Type B pancreatic cell (in vitro differentiated cells): ENCODE data around the gene IFT80. TPM values are rescaled to one million over a fixed set of nuclear protein-coding genes. Genes with fewer than 3 reads are reported as not detected.

Experiments
- DNase-seq: peaks from one replicate; pipeline ENCODE4 v3.0.0; 2021; ENCODE audit warnings: mixed read lengths; ENCODE audit not compliant: unreplicated experiment; ENCODE audit errors: extremely low spot score
- H3K27ac Mint-ChIP-seq: 2 replicates; pipeline ENCODE4 v1.8.0; 2021; ENCODE audit warnings: mild to moderate bottlenecking, mixed read lengths
- H3K27me3 Mint-ChIP-seq: 2 replicates; pipeline ENCODE4 v1.8.0; 2021; ENCODE audit warnings: mixed read lengths
- H3K36me3 Mint-ChIP-seq: 2 replicates; pipeline ENCODE4 v1.8.0; 2021; ENCODE audit warnings: mixed read lengths
- H3K4me1 Mint-ChIP-seq: one replicate; pipeline ENCODE4 v1.8.0; 2021; ENCODE audit warnings: mixed read lengths; ENCODE audit not compliant: unreplicated experiment
- H3K4me3 Mint-ChIP-seq: 2 replicates; pipeline ENCODE4 v1.8.0; 2021; ENCODE audit warnings: mild to moderate bottlenecking, mixed read lengths
- H3K9me3 Mint-ChIP-seq: 2 replicates; pipeline ENCODE4 v1.8.0; 2021; ENCODE audit warnings: mixed read lengths
- CTCF ChIP-seq: fragments of 200-600 bp; sonication (generic); conservative IDR thresholded peaks from 2 replicates; pipeline ENCODE4 v1.5.0; 2021; ENCODE audit warnings: antibody characterized with exemption, mild to moderate bottlenecking
- microRNA-seq: library from miRNA; unstranded; fragments of <30 nt; microRNA quantifications from one replicate; pipeline ENCODE4, GENCODE V29; 2020
- total RNA-seq: library from RNA; stranded (reverse); gene quantifications from 2 replicates; pipeline ENCODE4 v1.2.1, GENCODE V29; 2021; ENCODE audit warnings: low replicate concordance

The IFT80 gene
- total RNA-seq, 1 donor from 2014 or later = 40.8 TPM

DNA sequence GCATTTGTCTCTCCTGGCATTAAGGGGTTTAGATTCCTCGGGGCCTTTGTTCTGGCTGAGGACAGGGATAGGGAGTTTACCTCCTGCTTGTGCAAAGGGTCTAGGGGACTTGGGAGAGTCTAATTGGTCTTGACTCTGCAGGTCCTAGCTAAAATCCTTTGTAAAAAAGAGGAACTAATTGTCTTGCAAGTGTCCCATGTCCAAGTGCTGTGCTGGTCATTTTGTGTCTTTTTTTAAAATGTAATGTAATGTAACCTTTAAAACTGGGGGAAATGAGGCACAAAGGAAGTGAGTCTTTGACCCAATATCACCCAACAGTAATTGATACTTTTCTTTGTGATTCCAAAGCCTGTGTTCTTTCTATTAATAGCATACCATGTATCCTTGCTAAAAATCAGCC is 188.7 kb downstream of the IFT80 start:
- Mint-ChIP-seq H3K27me3 (peaks cover 3% of the 10 kb centered on the region), H3K4me1 (no peaks in the 10 kb centered on the region), H3K27ac (peak overlapping the region; percentile 38), H3K4me3 (no peak overlapping the region), H3K9me3 (no peaks in the 10 kb centered on the region), H3K36me3 (no peaks in the 10 kb centered on the region)
- TF ChIP-seq CTCF = no peak
- no peak for DNase-seq

Small RNAs within 50 kb of the gene (microRNA-seq; reads per million reads assigned to microRNA genes)
- gene MIR15B (426 reads per million, percentile 76 among the genes with 10 or more reads in this experiment), gene MIR16-2 (277 reads per million, percentile 71 among the genes with 10 or more reads in this experiment)

Other genes with a start within 250 kb of the IFT80 start
- 2.6 and 2.8 TPM in 2 replicates for gene C3orf80, start 173.8 kb downstream of the IFT80 start, total RNA-seq
- gene SMC4, start 425 bp upstream of the IFT80 start, total RNA-seq = 46.8 and 124 TPM in 2 replicates
- gene TRIM59, start 50.6 kb upstream of the IFT80 start, total RNA-seq = 13.8 and 28.1 TPM in 2 replicates
- 49.0 and 60.5 TPM in 2 replicates for gene KPNA4, start 166.3 kb upstream of the IFT80 start, total RNA-seq